Right hindlimb (tissue), 1 donor: ENCODE measurements around the gene ADTRP.

Source experiments
- DNase-seq: peaks from one replicate; pipeline ENCODE4 v3.0.0-alpha.2; 2018

The ADTRP gene, protein sequence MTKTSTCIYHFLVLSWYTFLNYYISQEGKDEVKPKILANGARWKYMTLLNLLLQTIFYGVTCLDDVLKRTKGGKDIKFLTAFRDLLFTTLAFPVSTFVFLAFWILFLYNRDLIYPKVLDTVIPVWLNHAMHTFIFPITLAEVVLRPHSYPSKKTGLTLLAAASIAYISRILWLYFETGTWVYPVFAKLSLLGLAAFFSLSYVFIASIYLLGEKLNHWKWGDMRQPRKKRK

DNA sequence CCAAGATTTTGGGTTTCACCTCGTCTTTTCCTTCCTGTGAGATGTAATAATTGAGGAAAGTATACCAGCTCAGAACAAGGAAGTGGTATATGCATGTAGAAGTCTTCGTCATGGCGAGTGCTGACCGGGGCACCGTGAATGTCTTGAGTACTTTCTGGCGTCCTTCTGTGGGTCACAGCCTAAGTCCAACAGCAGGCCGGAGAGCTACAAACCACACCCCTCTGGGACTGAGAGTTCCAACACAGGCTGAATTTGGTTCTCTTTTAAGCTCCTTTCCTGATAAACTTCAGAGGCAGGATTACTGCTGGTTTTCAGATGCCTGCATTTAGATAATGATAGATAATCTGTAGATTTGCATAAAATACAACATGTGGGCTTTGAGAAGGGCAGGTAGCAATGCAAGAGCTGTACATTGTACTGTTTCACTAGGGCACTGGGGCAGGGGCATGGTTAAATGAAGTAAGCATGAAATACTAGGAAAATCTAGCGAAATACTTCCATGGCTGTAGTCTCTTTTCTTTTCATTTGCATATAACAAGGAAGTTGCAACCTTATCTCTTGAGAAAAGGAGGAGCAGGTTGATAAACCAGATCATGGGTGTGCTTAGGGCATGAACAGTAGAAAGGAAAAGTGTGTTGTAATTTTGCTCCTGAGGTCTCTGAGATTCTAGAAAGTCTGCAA is at the start of gene ADTRP:
Gene ADTRP, minus strand, starts transcription at position 156 of the 681 bp plus-strand sequence. Its CDS starts 44 bp downstream, at position 112.
- DNase-seq: no peak

DNA sequence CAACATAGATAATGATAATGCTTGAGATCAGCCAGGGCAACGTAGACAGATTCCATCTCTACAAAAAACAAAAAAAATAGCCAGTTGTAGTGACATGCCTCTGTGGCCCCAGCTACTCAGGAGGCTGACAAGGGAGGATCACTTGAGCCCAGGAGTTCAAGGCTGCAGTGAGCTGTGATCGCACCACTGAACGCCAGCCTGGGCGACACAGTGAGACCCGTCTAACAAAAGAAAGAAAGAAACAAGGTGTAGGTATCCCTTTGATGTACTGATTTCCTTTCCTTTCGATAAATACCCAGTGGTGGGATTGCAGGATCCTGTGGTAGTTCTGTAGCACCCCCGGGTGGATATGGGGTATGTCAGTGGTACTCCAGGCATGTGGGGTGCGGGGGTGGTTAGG is 48.2 kb upstream of the ADTRP start:
- no peak for DNase-seq

DNA sequence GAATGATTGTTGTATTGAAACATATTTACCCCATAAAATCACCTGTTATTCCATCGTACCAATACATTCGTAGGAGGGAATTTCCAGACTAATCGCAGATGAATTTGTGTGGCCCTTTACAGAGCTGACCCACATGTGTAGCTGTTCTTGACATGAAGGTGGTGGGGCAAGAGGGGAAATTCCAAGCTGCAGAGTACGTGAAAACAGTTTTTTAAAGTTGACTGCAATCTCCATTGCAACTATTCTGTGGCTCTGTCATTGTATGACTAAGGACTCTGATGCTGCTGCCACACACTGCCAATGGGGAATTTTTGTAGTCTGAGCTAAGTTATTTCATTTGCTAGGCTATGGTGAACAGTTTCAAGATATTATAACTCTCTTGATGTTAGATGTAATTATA is 46.4 kb upstream of the ADTRP start:
- no peak for DNase-seq

DNA sequence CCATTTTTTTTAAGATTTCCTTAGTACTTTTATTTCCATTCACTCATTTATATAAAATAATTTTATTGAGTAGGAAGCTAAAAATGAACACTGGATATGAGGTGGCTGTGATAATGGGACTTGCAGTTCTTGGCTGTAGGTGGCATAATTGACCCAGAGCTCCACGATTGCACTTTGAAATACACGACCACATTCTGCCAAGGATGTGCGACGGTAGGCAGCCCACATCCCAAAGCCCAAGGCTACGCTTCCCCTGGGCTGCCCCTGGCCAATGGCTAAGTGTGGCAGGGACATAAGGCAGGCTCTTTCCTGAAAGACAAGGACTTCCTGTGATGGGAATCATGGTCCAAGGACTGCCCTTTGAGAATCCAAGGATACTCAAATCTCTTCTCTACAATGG is 43.7 kb upstream of the ADTRP start:
- DNase-seq: no peak

DNA sequence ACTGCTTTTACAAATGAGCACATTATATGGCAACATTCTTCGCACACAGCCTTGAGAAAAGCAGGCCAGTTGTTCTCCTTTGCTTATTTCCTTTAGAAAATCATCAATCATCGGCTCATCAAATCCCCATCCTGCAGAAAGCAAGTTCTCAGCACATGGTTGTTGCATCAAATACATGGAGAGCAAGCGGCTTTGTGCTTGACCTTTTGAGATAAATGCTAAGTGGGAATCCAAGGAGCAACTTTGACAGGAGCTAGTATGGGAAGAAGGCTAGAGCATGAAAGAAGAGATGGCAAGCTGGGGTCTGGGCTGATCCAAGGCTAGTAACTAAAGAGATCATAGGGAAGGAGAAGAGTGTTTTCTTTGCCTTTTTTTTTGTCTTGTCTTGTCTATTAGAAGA is 43.2 kb upstream of the ADTRP start:
- no peak for DNase-seq

DNA sequence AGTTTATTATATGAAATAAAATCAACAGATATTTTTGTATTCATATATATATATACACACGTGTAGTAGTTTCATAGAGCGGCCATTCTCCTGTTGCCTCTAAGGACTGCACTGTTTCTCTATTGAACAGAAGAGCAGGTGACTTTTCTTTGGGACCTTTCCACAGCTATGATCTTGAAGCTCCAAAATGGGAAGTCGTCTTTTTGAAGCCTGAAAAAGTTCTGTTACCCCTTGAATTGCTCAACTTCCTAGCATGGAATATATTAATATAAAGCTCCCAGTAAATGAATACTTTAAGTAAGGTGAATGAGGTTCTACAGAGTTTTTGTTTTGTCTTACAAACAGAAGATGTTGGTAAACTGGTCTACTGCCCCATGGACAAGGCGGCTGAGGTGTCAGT is 42.2 kb upstream of the ADTRP start:
- no peak for DNase-seq

DNA sequence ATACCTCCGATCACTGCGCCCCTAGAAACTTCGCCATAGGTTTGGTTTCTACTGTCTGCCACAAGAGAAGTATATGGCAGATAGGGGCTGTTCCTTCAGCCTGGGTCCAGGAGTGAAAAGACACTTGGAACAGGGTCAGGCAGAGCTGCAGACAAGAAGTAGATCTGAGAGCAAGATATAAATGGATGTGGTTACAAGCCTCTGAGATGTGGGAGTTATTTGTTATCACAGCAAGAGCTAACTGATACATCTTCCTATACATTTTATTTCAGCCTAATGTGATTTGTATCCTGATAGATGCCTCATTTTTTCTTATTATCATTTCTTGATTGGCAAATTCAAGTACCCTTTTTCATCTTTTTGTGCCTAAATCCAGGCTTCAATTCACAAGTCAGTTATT is 40.9 kb upstream of the ADTRP start:
- no peak for DNase-seq

DNA sequence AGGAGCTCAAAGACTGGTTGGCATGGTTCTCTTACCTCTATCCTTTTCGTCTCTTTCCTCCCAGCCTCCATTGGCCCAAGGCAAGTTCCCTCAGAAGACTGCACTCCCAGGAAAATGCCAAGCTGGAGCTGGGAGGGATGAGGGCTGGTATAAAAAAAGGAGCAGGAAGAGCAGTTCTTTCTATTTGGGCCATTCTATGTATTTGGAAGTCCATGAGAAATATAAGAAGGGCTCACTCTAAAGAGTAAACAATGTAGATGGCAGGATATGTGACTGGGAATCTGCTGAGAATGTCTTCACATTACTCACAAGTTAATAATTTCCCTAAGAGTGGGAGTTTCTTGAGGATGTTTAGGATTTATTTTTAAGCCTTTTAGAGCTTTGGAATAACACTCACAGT is 36.6 kb upstream of the ADTRP start:
- no peak for DNase-seq

DNA sequence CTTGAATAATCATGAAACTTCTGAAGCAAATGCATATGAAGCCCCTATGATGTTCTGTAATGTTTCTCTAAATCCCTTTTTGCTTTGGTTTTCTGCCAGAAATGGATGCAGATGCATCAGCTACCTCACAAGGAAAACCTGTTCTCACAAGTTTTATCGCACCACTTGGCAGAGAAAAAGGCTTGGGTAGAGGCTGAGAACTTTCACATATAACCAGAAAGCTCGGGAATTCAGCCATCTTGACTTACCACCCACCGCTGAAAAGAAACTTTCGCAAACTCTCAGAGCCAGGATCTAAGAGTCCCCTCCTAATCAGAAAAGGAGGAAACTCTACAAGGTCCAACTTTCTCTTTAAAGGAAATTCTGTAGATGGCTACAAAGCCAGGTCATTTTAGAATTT is 36.2 kb upstream of the ADTRP start:
- no peak for DNase-seq

DNA sequence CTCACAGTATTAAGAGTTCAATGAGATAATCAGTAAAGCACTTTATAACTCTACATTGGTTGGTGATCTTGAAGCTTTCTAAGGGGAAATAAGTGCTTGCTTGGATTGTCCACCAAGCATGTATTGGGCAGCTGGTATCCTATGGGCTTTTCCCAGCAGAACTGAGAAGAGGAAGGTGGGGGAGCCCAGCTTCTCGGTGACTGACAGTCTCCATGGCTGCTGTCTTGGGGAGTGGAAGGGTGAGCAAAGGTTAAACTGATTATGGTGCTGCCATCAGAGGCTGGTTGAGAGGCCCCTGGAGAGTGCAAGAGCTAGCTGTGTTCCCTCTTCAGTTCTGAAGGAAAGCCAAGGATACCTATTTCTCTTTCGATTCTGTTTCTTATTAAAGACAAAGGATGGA is 35.5 kb upstream of the ADTRP start:
- no peak for DNase-seq

DNA sequence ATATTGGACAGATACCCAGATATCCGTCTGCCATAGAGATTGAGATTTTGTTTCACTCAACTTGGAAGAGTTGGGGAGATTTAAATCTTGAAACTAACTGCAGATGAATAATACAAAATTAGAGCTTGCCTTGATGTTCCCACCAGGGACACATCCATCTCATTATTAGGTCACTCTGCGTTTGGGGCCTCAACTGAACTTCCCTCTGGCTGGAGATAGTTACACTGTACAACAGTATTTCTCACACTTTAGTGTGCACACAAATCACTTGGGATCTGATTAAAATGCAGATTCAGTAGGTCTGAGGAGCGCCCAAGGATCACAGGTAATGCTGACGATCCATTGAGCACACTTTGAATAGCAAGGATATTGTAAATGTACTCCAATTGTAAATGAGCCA is 35.0 kb upstream of the ADTRP start:
- no peak for DNase-seq

DNA sequence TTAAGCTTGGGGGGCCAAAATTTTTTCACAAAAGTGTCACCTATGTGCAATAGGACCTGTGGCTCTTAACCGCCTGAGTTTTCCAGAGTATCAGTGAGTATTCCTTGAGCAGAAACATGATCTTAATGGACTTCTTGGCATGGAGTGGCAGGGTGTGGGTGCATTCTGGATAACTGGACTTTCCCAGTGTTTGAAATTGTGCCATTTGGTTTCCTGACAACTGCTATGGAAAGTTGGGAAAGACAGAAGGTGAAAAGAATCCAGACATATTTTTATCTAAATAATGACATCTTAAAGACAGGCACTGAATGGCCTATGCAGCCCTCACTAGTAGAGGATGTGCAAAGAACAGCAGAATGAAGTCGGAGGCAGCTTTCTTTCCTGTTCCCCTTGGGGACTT is 34.3 kb upstream of the ADTRP start:
- no peak for DNase-seq

DNA sequence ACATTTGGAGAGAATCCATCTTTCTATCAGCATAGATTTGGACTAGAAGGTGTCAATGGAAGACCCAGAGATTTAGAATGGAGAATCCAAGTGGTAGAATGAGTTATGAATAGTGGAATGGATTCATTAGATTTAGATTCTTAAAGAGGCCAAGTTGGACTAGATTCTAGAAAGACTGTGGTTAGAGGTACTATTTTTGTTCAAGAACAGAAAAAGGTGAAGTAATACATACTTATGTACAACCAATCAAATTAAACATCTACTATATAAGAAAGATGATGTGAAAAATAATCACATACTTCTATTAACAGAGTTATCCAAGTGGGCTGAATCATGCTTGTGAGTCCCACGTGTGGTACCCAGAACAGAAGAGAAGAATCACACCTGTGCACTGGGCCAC is 33.8 kb upstream of the ADTRP start:
- no peak for DNase-seq

DNA sequence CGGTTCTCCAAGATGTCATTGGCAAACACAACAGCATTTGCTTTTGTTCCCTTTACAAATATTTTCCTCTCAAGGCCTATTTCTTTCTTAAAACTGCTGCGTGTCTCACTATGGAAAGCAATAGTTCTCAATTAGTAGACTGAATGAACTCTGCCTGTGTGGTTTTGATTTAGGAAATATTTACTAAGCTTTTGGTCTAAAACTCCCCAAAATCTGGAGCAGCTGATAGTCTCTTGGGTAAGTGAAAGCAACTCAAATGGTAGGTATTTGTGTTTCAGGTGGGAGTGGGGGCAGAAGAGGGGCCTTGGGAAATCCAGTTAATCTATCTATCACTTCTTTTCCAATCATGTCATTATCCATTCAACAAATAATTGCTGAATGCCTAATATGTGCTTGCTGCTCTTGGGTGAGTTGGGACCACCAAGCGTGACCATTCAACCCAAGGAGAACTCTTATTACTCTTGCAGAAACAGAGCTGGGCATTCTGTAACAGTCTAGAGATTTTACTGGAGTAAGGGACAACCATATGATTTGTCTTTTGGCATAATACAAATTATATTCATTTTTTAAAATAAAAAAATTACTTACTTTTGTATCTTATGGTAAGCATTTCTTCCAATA is 33.2 kb upstream of the ADTRP start:
- no peak for DNase-seq

DNA sequence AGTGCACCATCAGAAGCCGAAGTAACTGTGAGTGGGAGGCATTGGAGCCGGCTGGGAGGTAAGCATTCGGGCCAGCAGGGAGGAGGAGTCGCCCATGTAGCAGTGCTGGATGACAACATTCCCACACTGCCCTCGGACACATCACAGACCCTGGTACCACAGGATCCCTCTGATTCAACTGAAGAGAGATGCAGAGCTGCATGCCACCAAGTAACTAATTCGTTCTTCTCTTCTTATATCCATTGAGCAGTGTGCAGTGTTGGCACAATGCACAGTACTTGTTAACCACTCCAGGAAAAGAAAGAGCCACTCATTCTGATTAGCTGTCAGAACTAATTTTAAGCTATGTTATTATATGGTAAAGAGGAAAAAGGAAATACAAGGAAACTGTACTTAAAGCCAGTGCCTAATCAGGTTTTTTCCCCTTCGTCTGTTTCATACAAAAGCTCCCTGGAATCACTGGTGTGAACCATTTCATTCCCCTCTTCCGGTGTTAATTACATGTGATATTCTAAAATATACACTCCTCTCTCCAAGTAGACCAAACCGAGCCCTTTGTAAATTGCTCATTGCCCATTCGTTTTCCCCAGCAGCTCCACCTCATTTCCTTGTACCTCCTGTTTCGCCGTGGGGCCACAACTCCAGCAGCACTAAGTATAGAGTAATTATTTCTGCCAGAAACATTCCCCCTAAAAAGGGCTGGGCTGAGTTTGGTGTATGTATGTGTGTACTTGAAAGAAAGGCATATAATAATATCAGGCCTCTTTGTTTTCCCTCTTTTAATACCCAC is 32.4 kb upstream of the ADTRP start:
- no peak for DNase-seq

DNA sequence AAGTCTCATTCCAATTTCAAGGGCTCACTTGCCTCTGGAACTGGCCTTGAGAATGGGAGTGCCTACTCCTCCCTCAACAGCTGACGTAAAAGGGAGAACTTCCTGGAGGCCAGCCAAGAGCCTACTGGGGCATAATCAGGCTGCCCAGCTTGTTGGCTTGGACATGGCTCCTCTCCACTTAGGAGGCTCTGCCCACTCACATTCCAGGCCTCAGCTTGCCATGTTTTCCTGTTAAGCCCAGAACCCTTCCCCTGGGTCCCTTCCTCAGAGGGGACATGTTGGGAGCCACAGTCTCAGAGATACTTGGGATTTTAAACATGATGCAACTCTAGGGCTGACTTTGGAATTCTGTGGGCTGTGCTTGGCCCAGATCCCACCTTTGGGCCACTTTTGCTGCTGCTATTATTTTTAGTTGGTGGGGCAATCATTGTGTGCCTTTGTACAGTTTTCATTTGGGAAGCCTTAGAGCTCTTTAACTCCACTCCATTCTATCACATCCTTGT is 31.5 kb upstream of the ADTRP start:
- peak; percentile 73 for DNase-seq

DNA sequence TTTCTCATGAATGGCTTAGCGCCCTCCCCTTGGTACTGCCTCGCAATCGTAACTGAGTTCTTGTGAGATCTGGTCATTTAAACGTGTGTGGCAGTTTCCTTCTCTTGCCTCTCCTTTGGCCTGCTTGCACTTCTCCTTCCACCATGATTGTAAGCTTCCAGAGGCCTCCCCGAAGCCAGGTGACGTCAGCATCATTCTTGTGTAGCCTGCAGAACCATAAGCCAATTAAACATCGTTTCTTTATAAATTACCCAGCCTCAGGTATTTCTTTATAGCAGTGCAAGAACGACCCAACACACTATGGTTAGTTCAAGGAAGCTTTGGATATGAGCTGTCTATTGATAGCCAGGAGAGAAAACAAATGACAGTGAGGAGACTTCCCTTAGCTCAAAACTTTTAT is 29.5 kb upstream of the ADTRP start:
- no peak for DNase-seq

DNA sequence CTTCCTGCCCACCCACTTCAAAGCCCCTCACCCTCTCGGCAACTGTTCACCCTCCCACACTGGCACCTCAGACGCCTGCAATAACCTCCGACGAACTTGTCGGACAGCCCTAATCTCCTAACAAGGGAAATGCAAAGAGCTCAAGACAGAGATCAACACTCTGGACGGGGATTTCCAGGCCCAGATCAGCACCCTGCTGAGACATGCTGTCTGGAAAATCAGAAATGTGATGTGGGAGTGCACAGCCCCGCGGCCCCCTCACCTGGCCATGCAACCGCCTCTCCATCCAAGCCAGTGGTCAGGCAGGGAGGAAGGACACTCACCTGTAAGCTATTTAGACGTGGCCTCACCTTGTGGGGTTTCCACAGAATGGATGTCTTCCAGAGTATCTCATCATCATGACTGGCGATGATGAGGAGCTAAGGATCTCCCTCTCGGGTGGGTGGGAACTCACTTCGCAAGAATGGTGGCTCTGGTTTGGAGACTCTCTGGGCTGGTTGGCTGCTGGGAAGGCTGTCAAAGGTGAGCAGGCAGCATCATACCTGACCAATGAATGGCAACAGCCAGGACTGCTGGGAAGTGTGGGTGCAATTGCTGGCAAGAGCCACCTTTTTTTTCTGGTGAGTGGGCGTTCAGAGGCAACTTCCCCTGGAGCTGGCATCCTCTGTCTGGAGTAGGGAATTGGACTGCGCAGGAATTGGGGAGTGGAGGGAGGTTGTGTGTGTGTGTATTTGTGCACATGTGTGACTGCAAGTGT is 28.1 kb upstream of the ADTRP start:
- DNase-seq: no peak

DNA sequence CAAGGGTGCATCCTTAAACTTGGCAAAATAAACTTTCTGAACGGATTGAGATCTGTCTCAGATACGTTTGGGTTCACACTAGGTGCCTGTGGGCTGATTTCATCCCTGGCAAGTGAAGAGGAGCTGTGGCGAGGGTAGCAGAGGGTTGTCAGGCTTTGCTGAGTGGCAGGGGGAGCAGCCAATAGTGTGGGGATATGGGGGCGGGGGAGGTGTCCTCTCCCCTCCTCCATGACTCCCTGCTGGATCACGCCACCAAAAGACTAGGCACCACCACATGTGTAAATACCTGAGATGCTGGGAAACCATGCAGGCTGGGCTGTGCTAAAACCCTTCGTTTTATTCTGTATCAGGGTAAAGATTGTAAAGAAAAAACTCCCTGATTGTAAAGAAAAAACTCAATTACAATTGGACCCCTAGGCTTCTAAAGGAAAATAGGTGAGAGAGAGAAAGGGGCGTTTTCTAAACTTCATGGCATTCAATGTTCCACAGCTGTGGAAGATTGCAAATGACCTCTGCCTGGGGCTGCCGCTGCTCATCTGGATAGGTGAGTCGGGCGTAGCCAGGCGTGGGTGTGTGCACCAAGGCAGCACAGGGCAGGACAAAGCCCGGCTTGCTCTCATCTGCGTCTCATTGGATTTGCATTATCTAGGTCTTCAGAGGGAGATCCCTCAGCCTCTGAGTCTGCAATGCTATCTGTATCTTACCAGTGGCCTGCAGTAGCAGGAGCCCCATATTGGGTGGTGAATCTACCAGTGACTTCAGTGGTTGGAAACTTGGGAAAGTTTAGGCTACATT is 26.9 kb upstream of the ADTRP start:
- no peak for DNase-seq

DNA sequence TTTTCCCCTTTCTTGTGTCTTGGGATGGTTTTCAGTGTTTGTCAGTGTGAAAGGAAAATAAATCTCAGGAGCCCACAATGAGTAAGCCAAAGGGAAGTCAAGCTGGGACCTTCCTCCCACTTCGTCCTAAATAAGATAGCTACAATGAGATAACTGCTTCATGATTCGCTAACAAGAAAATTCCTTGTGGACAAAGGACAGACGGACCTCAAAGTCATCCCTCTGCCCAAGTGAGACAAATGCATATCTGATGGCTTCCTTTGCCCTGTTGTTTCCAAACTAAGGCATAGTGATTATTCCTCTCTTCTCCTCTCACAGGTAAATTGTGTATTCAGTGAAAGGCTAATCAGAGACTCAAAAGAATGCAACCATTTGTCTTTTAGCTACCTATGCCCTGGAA is 26.1 kb upstream of the ADTRP start:
- DNase-seq: no peak

DNA sequence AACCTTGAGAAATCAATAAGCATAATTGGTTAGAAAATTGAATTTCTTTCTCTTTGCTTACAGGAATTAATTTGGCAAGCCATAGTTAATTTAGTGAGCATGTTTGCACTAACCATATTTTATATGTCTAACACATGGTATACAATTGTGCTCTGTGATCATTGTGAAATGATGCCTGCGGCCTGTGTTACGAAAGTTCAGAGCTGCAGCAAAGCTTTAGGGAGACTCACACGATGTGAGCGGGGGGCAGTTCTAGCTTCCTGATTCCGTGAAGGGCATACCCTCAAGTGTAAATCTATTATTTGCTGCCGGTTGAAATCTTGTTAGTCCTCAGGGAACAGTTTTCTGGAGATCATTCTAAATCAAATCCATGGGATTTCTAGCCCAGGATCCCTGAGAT is 25.5 kb upstream of the ADTRP start:
- no peak for DNase-seq

DNA sequence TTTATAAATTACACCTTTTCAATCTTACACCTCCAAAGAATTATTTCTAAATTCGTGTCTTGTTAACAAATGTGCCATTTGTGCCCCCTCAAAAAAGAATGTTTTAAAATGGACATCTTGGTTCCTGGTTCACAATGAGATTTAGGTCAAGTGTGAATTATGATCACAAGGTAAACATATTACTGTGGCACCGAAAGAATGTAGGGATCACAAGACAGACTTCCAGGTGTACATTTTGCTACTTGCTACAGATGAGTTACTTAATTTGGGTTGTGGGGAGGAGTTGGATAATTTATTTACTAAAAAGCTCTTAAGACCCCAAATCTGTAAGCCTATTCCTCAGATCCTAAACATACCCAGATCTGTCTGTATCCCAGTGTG is 25.0 kb upstream of the ADTRP start:
- DNase-seq: no peak
